Choroid plexus epithelial cell (primary cell): ENCODE measurements around the gene PHYHIPL.

Source experiments
- DNase-seq: peaks from one replicate; pipeline ENCODE4 v3.0.0-alpha.2; 2010; ENCODE audit warnings: low read depth
- H3K4me3 ChIP-seq: 2 replicates; pipeline ENCODE4 v1.5.1; 2011; ENCODE audit warnings: low read depth, mild to moderate bottlenecking, control low read depth, low read length, moderate library complexity
- CTCF ChIP-seq: conservative IDR thresholded peaks from 2 replicates; pipeline ENCODE4 v1.5.1; 2011; ENCODE audit warnings: low read depth, mild to moderate bottlenecking, control low read depth, inconsistent platforms, low read length, moderate library complexity

PHYHIPL gene

DNA sequence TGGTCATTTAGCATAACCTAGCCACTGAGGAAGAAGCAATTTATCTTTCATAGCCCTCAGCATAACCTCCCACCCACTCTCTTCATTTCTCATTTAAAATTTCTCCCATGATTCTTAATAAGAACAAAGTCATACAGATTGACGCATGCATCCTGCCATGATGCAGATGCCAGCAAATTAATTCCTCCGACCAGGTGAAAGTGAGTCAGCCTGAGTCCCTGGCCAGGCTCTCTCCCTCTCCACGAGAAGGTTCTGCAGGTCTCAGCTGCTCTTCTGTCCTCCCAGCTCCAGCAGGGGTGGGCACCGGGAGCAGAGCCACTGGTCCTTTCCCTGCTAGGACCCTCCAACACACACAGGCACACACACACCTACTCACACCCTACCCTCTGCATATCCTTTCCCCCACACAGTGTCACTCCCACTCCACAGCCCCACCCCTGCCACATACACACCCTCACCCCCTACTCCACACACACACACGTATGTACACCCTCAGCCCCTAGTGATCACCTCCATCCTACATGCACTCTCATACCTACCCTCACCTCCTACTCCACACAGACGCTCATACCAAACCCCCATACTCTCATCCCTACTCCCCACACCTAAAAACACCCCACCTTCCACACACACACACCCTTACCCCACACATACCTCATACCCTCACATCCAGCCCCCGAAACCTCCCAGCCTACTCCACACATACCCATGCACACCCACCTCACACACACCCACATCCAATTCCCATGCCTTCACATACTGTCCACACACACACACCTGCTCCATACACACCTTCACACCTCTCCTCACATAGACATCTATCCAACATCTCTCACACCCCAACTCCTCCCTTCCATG lies 107.9 kb downstream of the PHYHIPL start:
- no peak for DNase-seq
- no peak for TF ChIP-seq CTCF
- H3K4me3 ChIP-seq: no peak overlapping the region

DNA sequence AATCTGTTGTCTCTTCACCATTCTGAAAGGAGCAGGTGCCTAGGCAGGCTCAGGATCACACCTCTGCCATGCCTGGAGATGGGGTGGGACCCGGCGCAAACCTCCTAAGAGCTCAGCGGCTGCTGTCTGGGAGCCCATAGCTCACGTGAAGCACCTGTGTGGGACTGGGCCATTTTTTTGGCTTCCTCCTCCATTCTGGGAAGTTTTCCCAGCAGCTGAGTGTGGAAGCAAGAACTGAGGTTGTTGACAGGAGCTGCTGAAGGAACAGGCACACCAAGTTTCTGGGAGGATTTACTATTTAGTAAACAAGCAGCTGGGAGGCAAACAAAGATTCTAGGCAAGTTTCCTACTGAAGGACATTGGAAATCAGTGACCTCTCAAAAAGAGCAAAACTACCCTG lies 108.6 kb downstream of the PHYHIPL start:
- no peak overlapping the region for H3K4me3 ChIP-seq
- no peak for TF ChIP-seq CTCF
- no peak for DNase-seq

- TF ChIP-seq CTCF: no peak
- DNase-seq: no peak
- no peak overlapping the region for H3K4me3 ChIP-seq
Measured at GRCh38 chr10:59285848-59286247, 109.4 kb downstream of the PHYHIPL start.

- no peak overlapping the region for H3K4me3 ChIP-seq
- no peak for TF ChIP-seq CTCF
- DNase-seq: no peak
Measured at GRCh38 chr10:59287587-59288255, 111.3 kb downstream of the PHYHIPL start.

GRCh38 chr10:59289853-59290252 lies 113.4 kb downstream of the PHYHIPL start:
- TF ChIP-seq CTCF: no peak
- no peak for DNase-seq
- no peak overlapping the region for H3K4me3 ChIP-seq

DNA sequence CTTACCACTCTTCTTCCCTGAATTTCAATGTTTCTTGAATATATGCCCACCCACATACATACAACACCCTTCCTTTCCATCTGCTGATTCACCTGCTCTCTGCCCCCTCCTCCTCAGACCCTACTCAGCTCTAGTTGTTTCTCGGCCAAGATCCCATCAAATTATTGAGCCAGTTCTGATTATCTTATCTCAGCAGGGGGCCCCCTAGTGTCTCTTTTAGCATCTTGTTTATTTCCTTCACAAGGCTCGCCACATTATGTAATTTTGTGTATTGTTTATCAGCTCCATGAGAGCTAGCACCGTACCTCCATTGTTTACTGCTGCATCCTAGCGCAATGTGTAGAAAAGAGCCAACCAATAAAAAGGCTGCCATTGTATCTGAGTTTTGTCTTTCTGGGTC lies 114.0 kb downstream of the PHYHIPL start:
- H3K4me3 ChIP-seq: no peak overlapping the region
- no peak for TF ChIP-seq CTCF
- no peak for DNase-seq
